ENCODE data around the gene PRKCH. TPM values are rescaled to one million over a fixed set of nuclear protein-coding genes. Genes with fewer than 3 reads are reported as not detected.

The PRKCH gene
- total RNA-seq, 5 donors from 2014 or later (not counting 1 experiment from before 2014, with no cell fraction given) = 267 to 436 (median 326) TPM

- DNase-seq = no peak
- Mint-ChIP-seq H3K4me3 (no peak overlapping the region), H3K9me3 (no peaks in the 10 kb centered on the region), H3K4me1 (peaks cover 58 to 90% (median 90%) of the 10 kb centered on the region in 3 donors), H3K36me3 (peaks cover 31% of the 10 kb centered on the region), H3K27ac (peak overlapping the region; percentile 55 to 69), H3K27me3 (no peaks in the 10 kb centered on the region)
- Histone ChIP-seq H3K4me3 (ENCODE audit: control insufficient read depth in 1 of 2, extremely low read depth in 1 of 2, low read length in 1 of 2) (no peak overlapping the region), H3K9me3 (no peaks in the 10 kb centered on the region), H3K4me1 (ENCODE audit: control insufficient read depth in 1 of 2, extremely low read depth in 1 of 2, insufficient read depth in 2 of 2, low read length in 2 of 2) (peaks cover 27 to 58% of the 10 kb centered on the region in 2 experiments), H3K27me3 (replicated peaks in 1 of 2; ENCODE audit: control insufficient read depth in 2 of 2, extremely low read depth in 1 of 2, insufficient read depth in 2 of 2, low read length in 1 of 2) (no peaks in the 10 kb centered on the region), H3K27ac (ENCODE audit: low read length) (no peak overlapping the region), H3K36me3 (ENCODE audit: control insufficient read depth in 2 of 2, extremely low read depth in 1 of 2, insufficient read depth in 1 of 2, low read length in 1 of 2) (peaks cover 4 to 36% of the 10 kb centered on the region in 2 donors)
- no peak for ATAC-seq (replicated peaks in 1 of 4)
- 96% methylated on average over 3 of the region's 8 CpGs for WGBS (ENCODE audit: insufficient coverage)
- CTCF ChIA-PET = no interaction called here
- POLR2A ChIA-PET = no interaction called here
Measured at GRCh38 chr14:61515436-61516117, 194.2 kb downstream of the PRKCH start.

- Histone ChIP-seq H3K27ac (ENCODE audit: low read length) (no peak overlapping the region), H3K4me3 (ENCODE audit: control insufficient read depth in 1 of 2, extremely low read depth in 1 of 2, low read length in 1 of 2) (no peak overlapping the region), H3K4me1 (ENCODE audit: control insufficient read depth in 1 of 2, extremely low read depth in 1 of 2, insufficient read depth in 2 of 2, low read length in 2 of 2) (peaks cover 22 to 52% of the 10 kb centered on the region in 2 experiments), H3K27me3 (replicated peaks in 1 of 2; ENCODE audit: control insufficient read depth in 2 of 2, extremely low read depth in 1 of 2, insufficient read depth in 2 of 2, low read length in 1 of 2) (no peaks in the 10 kb centered on the region), H3K9me3 (no peaks in the 10 kb centered on the region), H3K36me3 (ENCODE audit: control insufficient read depth in 2 of 2, extremely low read depth in 1 of 2, insufficient read depth in 1 of 2, low read length in 1 of 2) (peaks cover 4 to 36% of the 10 kb centered on the region in 2 donors)
- peaks cover 52 to 87% (median 87%) of the 10 kb centered on the region in 3 donors for H3K4me1 Mint-ChIP-seq
- no peaks in the 10 kb centered on the region for H3K27me3 Mint-ChIP-seq
- no peak overlapping the region for H3K4me3 Mint-ChIP-seq
- peak overlapping the region; percentile 55 to 69 for H3K27ac Mint-ChIP-seq
- DNase-seq = no peak
- no peaks in the 10 kb centered on the region for H3K9me3 Mint-ChIP-seq
- ChIA-PET CTCF (no interaction called here), POLR2A (no interaction called here)
- peaks cover 33% of the 10 kb centered on the region for H3K36me3 Mint-ChIP-seq
- no peak for ATAC-seq (replicated peaks in 1 of 4)
- WGBS (ENCODE audit: insufficient coverage) = 80% methylated on average over 2 of the region's 2 CpGs
Measured at GRCh38 chr14:61516118-61516743, 194.9 kb downstream of the PRKCH start.

GRCh38 chr14:61516964-61517653 is 195.7 kb downstream of the PRKCH start:
- peaks cover 38% of the 10 kb centered on the region for H3K36me3 Mint-ChIP-seq
- H3K36me3 ChIP-seq (ENCODE audit: control insufficient read depth in 2 of 2, extremely low read depth in 1 of 2, insufficient read depth in 1 of 2, low read length in 1 of 2) = peaks cover 4 to 41% of the 10 kb centered on the region in 2 donors
- no peak overlapping the region for H3K27ac ChIP-seq (ENCODE audit: low read length)

GRCh38 chr14:61517911-61518384 is 196.6 kb downstream of the PRKCH start:
- peaks cover 44% of the 10 kb centered on the region for H3K36me3 Mint-ChIP-seq
- Histone ChIP-seq H3K4me1 (ENCODE audit: control insufficient read depth in 1 of 2, extremely low read depth in 1 of 2, insufficient read depth in 2 of 2, low read length in 2 of 2) (peaks cover 10 to 58% of the 10 kb centered on the region in 2 experiments), H3K36me3 (ENCODE audit: control insufficient read depth in 2 of 2, extremely low read depth in 1 of 2, insufficient read depth in 1 of 2, low read length in 1 of 2) (peaks cover 4 to 37% of the 10 kb centered on the region in 2 donors)

More at GRCh38 chr14:61516964-61517653, 195.7 kb downstream of the PRKCH start:
- DNase-seq (no peak), ATAC-seq (replicated peaks in 1 of 4) (no peak)
- 100% methylated on average over 8 of the region's 9 CpGs for WGBS (ENCODE audit: insufficient coverage)
- ChIA-PET POLR2A (no interaction called here), CTCF (interaction anchor here in 1 of 2 donors (0.5 kb wide), 1 partner anchor 1809 kb away, joined by 3 read pairs; no protein-coding TSS in a partner anchor)
- Mint-ChIP-seq H3K9me3 (no peaks in the 10 kb centered on the region), H3K27me3 (no peaks in the 10 kb centered on the region), H3K27ac (peak overlapping the region; percentile 6 to 17), H3K4me3 (no peak overlapping the region), H3K4me1 (peaks cover 50 to 85% (median 85%) of the 10 kb centered on the region in 3 donors)
- Histone ChIP-seq H3K9me3 (no peaks in the 10 kb centered on the region), H3K4me1 (ENCODE audit: control insufficient read depth in 1 of 2, extremely low read depth in 1 of 2, insufficient read depth in 2 of 2, low read length in 2 of 2) (peaks cover 14 to 51% of the 10 kb centered on the region in 2 experiments), H3K4me3 (ENCODE audit: control insufficient read depth in 1 of 2, extremely low read depth in 1 of 2, low read length in 1 of 2) (no peak overlapping the region), H3K27me3 (replicated peaks in 1 of 2; ENCODE audit: control insufficient read depth in 2 of 2, extremely low read depth in 1 of 2, insufficient read depth in 2 of 2, low read length in 1 of 2) (no peaks in the 10 kb centered on the region)

GRCh38 chr14:61518403-61518802 is 197.0 kb downstream of the PRKCH start:
- ATAC-seq (replicated peaks in 1 of 4) (no peak), DNase-seq (peak in 1 of 35 experiments; percentile 23)
- peak overlapping the region in 1 of 3 donors; percentile 9 for H3K4me3 Mint-ChIP-seq
- no peaks in the 10 kb centered on the region for H3K27me3 Mint-ChIP-seq
- WGBS (ENCODE audit: insufficient coverage) = no CpG with 5 or more reads among the region's 2 CpGs
- ChIA-PET POLR2A (interaction anchor here in 1 of 2 donors (0.6 to 1.1 kb wide), 2 partner anchors 57 to 179 kb away, joined by 3 to 4 read pairs; no protein-coding TSS in a partner anchor), CTCF (interaction anchor here in 1 of 2 donors (0.6 kb wide), 2 partner anchors 41 to 240 kb away, joined by 3 read pairs; no protein-coding TSS in a partner anchor)
- peaks cover 54 to 90% (median 89%) of the 10 kb centered on the region in 3 donors for H3K4me1 Mint-ChIP-seq
- peaks cover 42% of the 10 kb centered on the region for H3K36me3 Mint-ChIP-seq
- H3K27ac Mint-ChIP-seq = peak overlapping the region; percentile 79
- no peak overlapping the region for H3K4me3 ChIP-seq (ENCODE audit: control insufficient read depth in 1 of 2, extremely low read depth in 1 of 2, low read length in 1 of 2)
- H3K27me3 ChIP-seq (replicated peaks in 1 of 2; ENCODE audit: control insufficient read depth in 2 of 2, extremely low read depth in 1 of 2, insufficient read depth in 2 of 2, low read length in 1 of 2) = no peaks in the 10 kb centered on the region
- H3K9me3 ChIP-seq = no peaks in the 10 kb centered on the region
- H3K4me1 ChIP-seq (ENCODE audit: control insufficient read depth in 1 of 2, extremely low read depth in 1 of 2, insufficient read depth in 2 of 2, low read length in 2 of 2) = peaks cover 10 to 62% of the 10 kb centered on the region in 2 experiments
- peaks cover 4 to 33% of the 10 kb centered on the region in 2 donors for H3K36me3 ChIP-seq (ENCODE audit: control insufficient read depth in 2 of 2, extremely low read depth in 1 of 2, insufficient read depth in 1 of 2, low read length in 1 of 2)
- no peaks in the 10 kb centered on the region for H3K9me3 Mint-ChIP-seq
- no peak overlapping the region for H3K27ac ChIP-seq (ENCODE audit: low read length)

More at GRCh38 chr14:61517911-61518384, 196.6 kb downstream of the PRKCH start:
- CTCF ChIA-PET = interaction anchor here in 1 of 2 donors (0.6 kb wide), 2 partner anchors 41 to 239 kb away, joined by 3 read pairs; no protein-coding TSS in a partner anchor
- no peaks in the 10 kb centered on the region for H3K9me3 Mint-ChIP-seq
- Histone ChIP-seq H3K27me3 (replicated peaks in 1 of 2; ENCODE audit: control insufficient read depth in 2 of 2, extremely low read depth in 1 of 2, insufficient read depth in 2 of 2, low read length in 1 of 2) (no peaks in the 10 kb centered on the region), H3K9me3 (no peaks in the 10 kb centered on the region), H3K4me3 (ENCODE audit: control insufficient read depth in 1 of 2, extremely low read depth in 1 of 2, low read length in 1 of 2) (no peak overlapping the region), H3K27ac (ENCODE audit: low read length) (no peak overlapping the region)
- peak overlapping the region in 1 of 3 donors; percentile 9 for H3K4me3 Mint-ChIP-seq
- 91% methylated on average over 4 of the region's 6 CpGs for WGBS (ENCODE audit: insufficient coverage)
- peak overlapping the region; percentile 79 for H3K27ac Mint-ChIP-seq
- DNase-seq (no peak), ATAC-seq (replicated peaks in 1 of 4) (no peak)
- H3K27me3 Mint-ChIP-seq = no peaks in the 10 kb centered on the region
- POLR2A ChIA-PET = interaction anchor here in 1 of 2 donors (0.6 kb wide), 1 partner anchor 180 kb away, joined by 3 read pairs; no protein-coding TSS in a partner anchor
- H3K4me1 Mint-ChIP-seq = peaks cover 54 to 90% (median 88%) of the 10 kb centered on the region in 3 donors

GRCh38 chr14:61519106-61519505 is 197.7 kb downstream of the PRKCH start:
- ChIA-PET CTCF (interaction anchor here in 1 of 2 donors (0.8 kb wide), 1 partner anchor 44 kb away, joined by 3 read pairs; no protein-coding TSS in a partner anchor), POLR2A (interaction anchor here in 1 of 2 donors (1.1 kb wide), 1 partner anchor 58 kb away, joined by 4 read pairs; no protein-coding TSS in a partner anchor)
- Mint-ChIP-seq H3K36me3 (peaks cover 37% of the 10 kb centered on the region), H3K27me3 (no peaks in the 10 kb centered on the region), H3K4me1 (peaks cover 61 to 92% (median 91%) of the 10 kb centered on the region in 3 donors), H3K9me3 (no peaks in the 10 kb centered on the region), H3K27ac (no peak overlapping the region), H3K4me3 (no peak overlapping the region)
- no peak overlapping the region for H3K27ac ChIP-seq (ENCODE audit: low read length)
- H3K4me1 ChIP-seq (ENCODE audit: control insufficient read depth in 1 of 2, extremely low read depth in 1 of 2, insufficient read depth in 2 of 2, low read length in 2 of 2) = peaks cover 10 to 61% of the 10 kb centered on the region in 2 experiments
- no peak overlapping the region for H3K4me3 ChIP-seq (ENCODE audit: control insufficient read depth in 1 of 2, extremely low read depth in 1 of 2, low read length in 1 of 2)
- H3K36me3 ChIP-seq (ENCODE audit: control insufficient read depth in 2 of 2, extremely low read depth in 1 of 2, insufficient read depth in 1 of 2, low read length in 1 of 2) = peaks cover under 1 to 27% of the 10 kb centered on the region in 2 donors
- ATAC-seq (replicated peaks in 1 of 4) (no peak), DNase-seq (no peak)
- H3K27me3 ChIP-seq (replicated peaks in 1 of 2; ENCODE audit: control insufficient read depth in 2 of 2, extremely low read depth in 1 of 2, insufficient read depth in 2 of 2, low read length in 1 of 2) = no peaks in the 10 kb centered on the region
- 98% methylated on average over 6 of the region's 6 CpGs for WGBS (ENCODE audit: insufficient coverage)
- no peaks in the 10 kb centered on the region for H3K9me3 ChIP-seq

Measured in T-cell (primary cell).